Measurements from ENCODE around the gene AKNAD1.
A peak's percentile ranks its signal among the peaks of the same experiment; 100 is the strongest.

- TF ChIP-seq POLR2A (IDR thresholded peaks at IDR 0.05) (no peak), CTCF (IDR thresholded peaks at IDR 0.05) (no peak), POLR2AphosphoS5 (IDR thresholded peaks at IDR 0.05) (peak in 1 of 3 donors; percentile 43)
Observed at GRCh38 chr1:108845991-108846390, 10.9 kb downstream of the AKNAD1 start.

Data from suprapubic skin (tissue), 4 donors.